Osteoblast (primary cell): ENCODE results near the gene VSIG8. TPM values are rescaled to one million over a fixed set of nuclear protein-coding genes. Genes with fewer than 3 reads are reported as not detected.

Experiments used
- DNase-seq: peaks from one replicate; pipeline ENCODE4 v3.0.0; 2011; ENCODE audit warnings: low spot score, mixed read lengths; ENCODE audit not compliant: insufficient read length; ENCODE audit errors: missing footprints
- H2AFZ ChIP-seq: 2 replicates; pipeline ENCODE4 v1.6.0; 2011; ENCODE audit warnings: mild to moderate bottlenecking, low read length
- H3K27ac ChIP-seq: 2 replicates; pipeline ENCODE4 v1.5.1; 2011; ENCODE audit warnings: mild to moderate bottlenecking, low read depth, low read length, moderate library complexity
- H3K27me3 ChIP-seq: 2 replicates; pipeline ENCODE4 v1.6.0; 2012; ENCODE audit warnings: mild to moderate bottlenecking, control low read depth, inconsistent platforms, low read length, moderate library complexity; ENCODE audit not compliant: insufficient read depth
- H3K36me3 ChIP-seq: 2 replicates; pipeline ENCODE4 v1.5.1; 2011; ENCODE audit warnings: mild to moderate bottlenecking, low read length, control low read depth, moderate library complexity; ENCODE audit not compliant: insufficient read depth
- H3K4me1 ChIP-seq: 2 replicates; pipeline ENCODE4 v1.5.1; 2011; ENCODE audit warnings: mild to moderate bottlenecking, low read length, control low read depth, moderate library complexity; ENCODE audit not compliant: insufficient read depth
- H3K4me2 ChIP-seq: 2 replicates; pipeline ENCODE4 v1.6.0; 2011; ENCODE audit warnings: mild to moderate bottlenecking, low read length; ENCODE audit not compliant: insufficient read depth
- H3K4me3 ChIP-seq: fragments of 200-600 bp; sonication (generic); 3 replicates; pipeline ENCODE4 v1.5.1; 2012; ENCODE audit warnings: mild to moderate bottlenecking, low read length, inconsistent platforms; ENCODE audit not compliant: insufficient read depth
- H3K79me2 ChIP-seq: 2 replicates; pipeline ENCODE4 v1.6.0; 2012; ENCODE audit warnings: mild to moderate bottlenecking, low read length, control low read depth, inconsistent platforms; ENCODE audit not compliant: insufficient read depth
- H3K9me3 ChIP-seq: 2 replicates; pipeline ENCODE4 v1.5.1; 2011; ENCODE audit warnings: low read depth, low read length, control low read depth
- H4K20me1 ChIP-seq: 2 replicates; pipeline ENCODE4 v1.6.0; 2012; ENCODE audit warnings: mild to moderate bottlenecking, low read length, control low read depth; ENCODE audit not compliant: insufficient read depth
- CTCF ChIP-seq: IDR thresholded peaks from 2 replicates; pipeline ENCODE4 v1.5.1; 2011; ENCODE audit warnings: mild to moderate bottlenecking, low read depth, low read length, moderate library complexity; ENCODE audit errors: extremely low read depth
- total RNA-seq: library from RNA; depleted of rRNA; stranded (reverse); fragments of >200 nt; gene quantifications from 2 replicates; pipeline ENCODE4 v1.2.3, GENCODE V29; 2012

Gene VSIG8
- total RNA-seq, 1 donor: not detected

- TF ChIP-seq CTCF: no peak
- H3K27ac ChIP-seq: no peak overlapping the region
- peak; percentile 84 for DNase-seq
- H3K79me2 ChIP-seq: no peaks in the 10 kb centered on the region
- H3K4me3 ChIP-seq: no peak overlapping the region
- H3K9me3 ChIP-seq: no peaks in the 10 kb centered on the region
- H3K27me3 ChIP-seq: no peaks in the 10 kb centered on the region
- H4K20me1 ChIP-seq: no peaks in the 10 kb centered on the region
- peaks cover 18% of the 10 kb centered on the region for H3K4me1 ChIP-seq
- peak overlapping the region; percentile 4 for H2AFZ ChIP-seq
- H3K36me3 ChIP-seq: no peaks in the 10 kb centered on the region
- H3K4me2 ChIP-seq: peak overlapping the region; percentile 47
Measured at GRCh38 chr1:159896546-159896930, 34.1 kb upstream of the VSIG8 start.

- Histone ChIP-seq H3K4me1 (peaks cover 18% of the 10 kb centered on the region), H3K4me3 (no peak overlapping the region), H3K36me3 (no peaks in the 10 kb centered on the region), H2AFZ (peak overlapping the region; percentile 4), H3K79me2 (no peaks in the 10 kb centered on the region), H3K27ac (no peak overlapping the region), H3K9me3 (no peaks in the 10 kb centered on the region), H4K20me1 (no peaks in the 10 kb centered on the region), H3K27me3 (no peaks in the 10 kb centered on the region), H3K4me2 (peak overlapping the region; percentile 47)
- no peak for TF ChIP-seq CTCF
- DNase-seq: peak; percentile 85
Measured at GRCh38 chr1:159895836-159896545, 33.5 kb upstream of the VSIG8 start.

GRCh38 chr1:159895286-159895685 is 32.8 kb upstream of the VSIG8 start:
- H3K4me3 ChIP-seq: no peak overlapping the region
- peaks cover 15% of the 10 kb centered on the region for H3K4me1 ChIP-seq
- H4K20me1 ChIP-seq: no peaks in the 10 kb centered on the region
- no peaks in the 10 kb centered on the region for H3K9me3 ChIP-seq
- no peak for DNase-seq
- H3K27ac ChIP-seq: no peak overlapping the region
- no peak overlapping the region for H2AFZ ChIP-seq
- no peaks in the 10 kb centered on the region for H3K79me2 ChIP-seq
- H3K36me3 ChIP-seq: no peaks in the 10 kb centered on the region
- no peaks in the 10 kb centered on the region for H3K27me3 ChIP-seq
- H3K4me2 ChIP-seq: no peak overlapping the region
- TF ChIP-seq CTCF: no peak

- Histone ChIP-seq H3K27me3 (no peaks in the 10 kb centered on the region), H3K4me1 (peaks cover 26% of the 10 kb centered on the region), H3K79me2 (no peaks in the 10 kb centered on the region), H3K27ac (no peak overlapping the region), H3K9me3 (no peaks in the 10 kb centered on the region), H3K4me2 (no peak overlapping the region), H3K36me3 (no peaks in the 10 kb centered on the region), H2AFZ (no peak overlapping the region), H4K20me1 (no peaks in the 10 kb centered on the region), H3K4me3 (no peak overlapping the region)
- no peak for DNase-seq
- TF ChIP-seq CTCF: no peak
Measured at GRCh38 chr1:159892944-159893343, 30.5 kb upstream of the VSIG8 start.
